ENCODE data around the gene ARHGEF33. TPM values are rescaled to one million over a fixed set of nuclear protein-coding genes. Genes with fewer than 3 reads are reported as not detected.
"Not testable (repeated sequence)": the region's sequence is repeated elsewhere in the genome, so short reads cannot be mapped to it uniquely, and the experiment has no call there.

ARHGEF33 gene
- total RNA-seq, 1 experiment from 2014 or later = 0.57 TPM

DNA sequence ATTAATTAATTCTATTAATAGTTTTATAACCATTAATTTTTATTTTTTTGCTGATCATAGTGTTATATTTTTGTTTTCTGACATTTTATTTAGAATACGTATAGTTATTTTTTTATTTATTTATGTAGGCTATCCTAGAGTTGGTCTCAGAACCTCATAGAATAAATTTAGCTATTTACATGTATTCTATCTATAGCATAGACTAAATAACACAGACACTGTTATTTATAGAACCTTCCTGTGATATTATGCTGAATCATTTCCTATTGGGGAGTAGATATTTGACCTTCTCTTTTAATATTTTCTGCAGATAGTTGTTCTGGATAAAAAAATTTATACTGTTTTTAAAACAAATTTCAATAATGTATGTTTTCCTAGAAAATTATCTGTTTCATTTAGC is 20.2 kb downstream of the ARHGEF33 start:
- no peak for DNase-seq (ENCODE audit: low read depth)

DNA sequence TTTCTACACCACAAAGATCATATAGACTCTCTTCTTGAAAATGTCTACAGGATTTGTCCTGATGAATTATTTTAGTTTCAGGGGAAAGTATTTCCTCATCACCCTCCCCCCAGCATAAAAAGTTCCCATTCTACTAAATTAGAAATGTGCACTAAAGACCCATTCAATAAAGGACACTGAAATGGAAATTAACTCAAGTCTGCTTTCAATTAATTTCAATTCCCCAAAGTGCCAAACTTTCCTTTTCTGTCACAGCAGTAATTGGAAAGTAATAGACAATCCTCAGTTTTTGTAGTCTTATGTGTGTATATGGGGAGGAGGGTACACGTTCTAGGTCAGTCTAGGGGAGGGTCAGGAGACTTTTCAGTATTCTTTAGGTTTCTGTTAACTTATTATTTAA is 21.5 kb downstream of the ARHGEF33 start:
- DNase-seq (ENCODE audit: low read depth) = no peak

DNA sequence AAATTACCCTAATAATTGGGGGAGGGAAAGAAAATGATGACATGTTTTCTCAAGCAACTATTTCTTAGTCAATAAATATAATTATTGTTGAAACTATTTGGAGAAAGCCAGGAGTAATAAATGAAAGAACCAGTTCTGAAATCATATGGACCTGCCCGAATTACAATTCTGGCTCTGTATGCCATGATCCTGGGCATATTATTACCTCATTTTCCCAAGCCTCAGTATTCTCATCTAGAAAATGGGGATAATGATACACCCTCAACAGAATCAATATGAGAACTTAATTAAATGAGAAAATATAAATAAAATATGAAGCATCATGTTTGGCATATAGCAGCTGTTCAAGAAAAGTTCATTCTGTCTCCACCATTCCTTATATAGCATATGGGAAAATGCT is 22.9 kb downstream of the ARHGEF33 start:
- DNase-seq (ENCODE audit: low read depth) = no peak

DNA sequence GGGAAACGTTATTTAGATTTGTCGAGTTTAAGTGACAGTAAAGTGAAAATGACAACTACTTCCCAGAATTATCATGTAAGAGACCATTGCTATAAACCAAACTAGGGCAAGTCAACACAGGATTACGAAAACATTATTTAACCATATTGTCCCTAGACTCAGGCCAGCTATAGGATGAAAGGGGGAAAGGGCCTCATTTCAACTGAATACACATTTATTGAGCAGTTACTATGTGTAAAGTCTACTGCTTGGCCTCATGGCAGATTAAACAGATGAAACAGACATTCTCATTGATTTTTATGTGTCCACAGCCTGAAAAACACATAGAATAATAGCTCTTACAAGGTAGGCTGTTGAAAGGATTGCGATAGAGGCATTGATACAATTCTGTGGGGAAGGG is 32.7 kb downstream of the ARHGEF33 start:
- no peak for DNase-seq (ENCODE audit: low read depth)

DNA sequence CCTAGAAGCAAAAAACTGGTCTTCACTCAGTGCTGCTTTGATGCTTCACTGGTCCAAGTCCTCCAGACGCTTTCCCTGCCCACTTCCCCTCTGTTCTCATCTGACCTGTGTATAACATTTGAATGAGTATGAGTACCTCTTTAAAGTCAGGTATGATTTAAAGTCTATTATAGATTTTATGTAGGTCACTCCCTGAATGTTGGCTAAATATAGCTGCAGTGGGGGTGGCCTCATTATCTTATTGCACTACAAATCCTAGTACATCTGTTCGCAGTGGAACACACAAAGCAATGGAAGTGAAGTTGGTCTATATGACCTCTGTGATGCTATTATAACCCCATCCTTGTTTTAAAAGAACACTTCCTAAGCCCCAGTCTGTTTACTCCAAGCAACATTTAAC is 33.2 kb downstream of the ARHGEF33 start:
- no peak for DNase-seq (ENCODE audit: low read depth)

DNA sequence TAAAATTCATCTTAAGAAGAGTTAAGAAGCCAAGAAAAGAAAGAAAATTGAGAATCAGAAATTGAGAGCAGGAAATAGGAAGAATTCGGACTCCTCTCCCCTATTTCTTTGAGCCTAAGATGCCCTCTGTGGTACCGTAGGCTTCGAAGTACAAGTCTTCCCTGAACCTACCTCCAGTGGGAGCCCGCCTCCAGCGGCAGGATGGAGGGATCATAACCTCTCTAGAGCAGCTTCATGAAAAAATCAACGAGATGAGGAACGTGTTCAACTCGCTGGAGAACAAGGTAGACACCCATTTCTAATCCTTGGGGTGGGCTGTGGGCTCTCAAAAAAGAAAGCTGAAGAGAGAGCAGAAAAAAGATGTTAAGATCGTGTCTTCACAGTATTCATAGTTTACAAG is 36.3 kb downstream of the ARHGEF33 start:
- DNase-seq (ENCODE audit: low read depth) = peak; percentile 10

DNA sequence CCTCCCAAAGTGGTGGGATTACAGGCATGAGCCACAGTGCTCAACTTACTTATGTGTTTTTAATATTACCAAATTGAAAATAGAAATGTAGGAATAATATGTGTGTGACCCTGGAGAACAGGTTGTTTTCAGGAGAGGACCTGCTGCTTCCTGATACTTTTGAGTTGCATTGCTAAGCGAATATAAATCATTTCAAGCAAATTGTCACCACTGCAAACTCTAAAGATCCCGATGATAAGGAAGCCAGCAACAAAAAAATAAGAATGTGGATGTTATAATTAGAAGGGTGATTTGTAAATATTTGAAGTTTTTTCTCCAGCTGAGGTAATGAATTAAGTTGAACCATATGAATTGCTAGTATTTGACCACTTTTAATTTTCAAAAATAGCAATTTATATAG is 40.9 kb downstream of the ARHGEF33 start:
- no peak for DNase-seq (ENCODE audit: low read depth)

DNA sequence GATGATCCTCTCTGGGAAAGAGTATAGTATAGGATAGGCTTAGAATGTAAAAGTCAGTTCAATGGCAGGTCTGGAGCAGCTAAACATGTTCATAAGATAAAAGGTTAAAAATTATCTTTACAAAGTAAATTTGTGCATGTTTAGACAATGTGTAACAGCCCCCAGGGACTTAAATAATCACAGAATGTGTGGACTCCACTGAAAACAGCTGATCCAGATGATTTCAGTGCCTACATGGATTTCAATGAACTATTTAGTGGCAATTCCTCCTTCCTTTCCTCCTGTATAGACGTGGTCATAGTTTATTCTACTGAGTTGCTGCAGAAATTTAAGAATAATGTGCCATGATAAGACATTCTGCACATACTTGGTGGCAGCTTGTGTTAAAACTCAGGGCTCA is 42.9 kb downstream of the ARHGEF33 start:
- no peak for DNase-seq (ENCODE audit: low read depth)

DNA sequence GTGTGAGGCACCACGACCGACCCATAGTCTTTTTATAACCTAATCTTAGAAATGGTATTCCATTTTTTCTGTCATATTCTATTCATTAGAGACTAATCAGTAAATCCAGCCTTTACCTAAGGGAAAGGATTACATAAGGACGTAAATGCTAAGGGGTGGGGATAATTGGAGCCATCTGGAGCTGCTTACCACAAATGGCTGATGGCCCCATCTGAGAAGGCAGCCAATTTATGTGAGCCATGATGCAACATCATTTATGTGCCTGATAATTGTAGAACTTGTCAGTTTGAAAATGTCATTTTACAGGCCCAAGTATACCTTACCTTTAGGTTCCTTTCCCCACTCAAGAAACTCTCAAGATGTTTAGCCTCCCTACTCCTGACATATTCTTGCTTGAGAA is 44.0 kb downstream of the ARHGEF33 start:
- no peak for DNase-seq (ENCODE audit: low read depth)

DNA sequence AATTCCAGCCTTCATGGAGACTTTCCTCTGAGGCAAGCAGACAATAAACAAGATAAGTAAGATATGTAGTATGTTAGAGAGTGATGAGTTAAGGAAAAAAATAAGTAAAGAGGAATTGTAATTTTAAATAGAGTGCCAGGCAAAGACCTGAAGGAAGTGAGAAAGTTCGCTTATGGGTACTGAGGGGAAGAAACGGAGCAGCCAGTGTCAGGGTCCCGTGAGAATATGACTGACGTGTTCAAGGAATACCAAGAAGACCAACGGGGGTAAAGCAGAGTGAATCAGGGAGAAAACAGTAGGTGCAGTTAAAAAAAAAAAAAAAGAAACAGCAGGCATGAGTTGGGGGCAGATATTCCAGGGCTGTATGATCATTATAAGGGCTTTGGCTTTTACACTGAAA is 45.1 kb downstream of the ARHGEF33 start:
- no peak for DNase-seq (ENCODE audit: low read depth)

DNA sequence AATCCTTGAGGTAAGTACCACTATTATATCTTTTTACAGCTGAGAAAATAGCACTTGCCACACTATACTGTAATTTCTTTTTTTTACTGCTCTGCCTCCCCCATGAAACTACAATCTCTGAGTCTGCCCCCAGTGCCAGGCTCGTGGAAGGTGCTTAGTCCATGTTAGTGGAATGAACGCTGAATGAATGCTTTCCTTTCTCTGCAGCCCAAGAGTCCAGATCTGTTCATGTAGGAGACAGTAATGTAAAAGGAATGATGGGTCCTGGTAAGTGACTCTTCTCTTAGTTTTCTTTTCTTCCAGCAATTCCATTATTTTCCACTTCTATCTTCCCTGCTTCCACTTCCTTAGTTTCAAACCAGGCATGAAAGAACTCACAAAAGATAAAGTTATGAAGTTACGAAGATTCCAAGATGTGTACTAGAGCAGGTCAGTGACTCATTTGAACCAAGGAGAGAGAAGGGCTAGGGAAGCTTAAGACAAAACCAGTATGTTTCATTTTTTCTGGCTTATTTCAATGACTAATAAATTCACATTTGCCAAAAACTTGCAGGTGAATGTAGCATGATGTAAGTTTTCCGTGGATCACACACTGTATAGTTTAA is 46.0 kb downstream of the ARHGEF33 start:
- DNase-seq (ENCODE audit: low read depth) = no peak

DNA sequence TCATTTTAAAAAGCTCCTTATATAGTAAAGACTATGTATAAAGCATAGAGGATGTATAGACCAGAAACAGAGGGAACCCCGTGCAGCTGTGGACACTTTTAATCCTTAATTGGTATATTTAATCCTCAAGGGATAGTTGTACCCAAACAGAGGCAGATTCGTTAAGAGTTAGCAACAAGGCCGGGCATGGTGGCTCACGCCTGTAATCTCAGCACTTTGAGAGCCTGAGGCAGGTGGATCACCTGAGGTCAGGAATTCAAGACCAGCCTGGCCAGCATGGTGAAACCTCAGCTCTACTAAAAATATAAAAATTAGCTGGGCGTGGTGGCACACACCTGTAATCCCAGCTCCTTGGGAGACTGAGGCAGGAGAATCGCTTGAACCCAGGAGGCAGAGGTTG is 46.8 kb downstream of the ARHGEF33 start:
- not testable (repeated sequence) for DNase-seq (ENCODE audit: low read depth)

DNA sequence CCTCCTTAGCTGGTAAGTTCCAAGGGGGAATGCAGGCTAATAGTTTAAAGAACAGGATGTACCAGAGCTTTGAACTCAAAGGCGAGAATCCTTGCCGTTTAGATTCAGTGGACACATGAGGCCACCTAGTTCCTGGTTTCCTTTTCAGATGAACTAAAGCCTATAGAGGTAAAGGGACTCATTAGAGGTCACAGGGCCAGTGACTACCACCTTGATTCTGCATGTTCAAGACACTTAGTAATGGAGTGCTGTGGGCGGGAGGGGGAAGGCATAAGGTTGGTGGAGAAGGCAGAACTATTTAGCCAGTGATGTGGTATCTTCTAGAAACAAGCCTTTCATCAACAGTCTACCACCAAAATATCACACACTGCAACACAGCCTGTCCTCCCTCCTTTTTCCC is 47.9 kb downstream of the ARHGEF33 start:
- no peak for DNase-seq (ENCODE audit: low read depth)

DNA sequence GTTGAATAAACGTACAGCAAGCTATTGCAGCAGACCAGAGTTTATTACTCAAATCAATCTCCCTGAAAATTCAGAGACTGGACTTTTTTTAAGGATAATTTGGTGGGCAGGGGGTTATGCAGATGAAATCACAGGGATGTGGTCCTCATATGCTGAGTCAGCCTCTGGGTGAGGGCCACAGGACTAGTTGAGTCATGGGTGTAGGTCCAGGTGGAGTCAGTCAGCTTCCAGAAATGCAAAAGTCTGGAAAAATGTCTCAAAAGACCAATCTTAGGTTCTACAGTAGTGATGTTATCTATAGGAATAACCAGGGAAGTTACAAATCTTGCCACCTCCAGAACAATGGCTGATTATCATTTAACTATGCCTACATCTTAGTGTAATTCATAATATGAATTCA is 51.1 kb downstream of the ARHGEF33 start:
- no peak for DNase-seq (ENCODE audit: low read depth)

DNA sequence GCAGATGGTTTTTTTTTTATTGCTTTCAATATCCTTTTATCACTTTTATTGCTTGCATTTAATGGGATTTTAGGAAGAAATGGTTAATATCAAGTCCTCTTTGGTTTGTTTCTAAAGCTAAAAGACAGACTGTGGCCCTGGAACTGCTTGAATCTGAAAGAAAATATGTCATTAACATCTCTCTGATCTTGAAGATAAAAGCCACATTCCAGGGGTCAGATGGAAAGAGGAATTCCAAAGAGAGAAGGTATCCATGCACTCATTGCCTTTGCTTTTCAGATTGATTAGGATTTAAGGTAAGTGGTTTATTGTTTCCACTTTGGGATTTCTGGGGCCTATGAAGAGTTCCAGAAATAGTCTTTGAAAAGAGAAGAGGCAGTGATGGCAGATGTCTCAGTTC is 54.1 kb downstream of the ARHGEF33 start:
- DNase-seq (ENCODE audit: low read depth) = no peak

DNA sequence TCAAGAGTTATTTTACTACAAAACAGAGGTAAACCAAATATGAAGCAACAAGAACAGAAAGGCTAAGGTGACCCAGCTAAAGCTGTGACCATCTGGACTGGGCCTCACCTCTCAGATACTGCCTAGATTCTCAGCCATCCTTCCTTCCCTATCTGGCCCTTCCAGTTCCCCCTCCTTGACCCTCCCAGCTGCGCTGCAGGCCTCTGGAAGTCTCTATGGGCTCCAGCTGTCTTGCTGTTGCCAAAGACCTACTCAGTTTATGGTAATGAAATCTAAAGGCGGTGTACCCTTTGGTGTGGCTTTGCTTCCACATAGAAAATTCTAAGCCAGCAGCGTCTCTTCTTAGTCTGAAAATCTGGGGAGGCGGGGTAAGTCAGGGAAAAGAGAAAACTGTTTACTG is 55.7 kb downstream of the ARHGEF33 start:
- DNase-seq (ENCODE audit: low read depth) = no peak

DNA sequence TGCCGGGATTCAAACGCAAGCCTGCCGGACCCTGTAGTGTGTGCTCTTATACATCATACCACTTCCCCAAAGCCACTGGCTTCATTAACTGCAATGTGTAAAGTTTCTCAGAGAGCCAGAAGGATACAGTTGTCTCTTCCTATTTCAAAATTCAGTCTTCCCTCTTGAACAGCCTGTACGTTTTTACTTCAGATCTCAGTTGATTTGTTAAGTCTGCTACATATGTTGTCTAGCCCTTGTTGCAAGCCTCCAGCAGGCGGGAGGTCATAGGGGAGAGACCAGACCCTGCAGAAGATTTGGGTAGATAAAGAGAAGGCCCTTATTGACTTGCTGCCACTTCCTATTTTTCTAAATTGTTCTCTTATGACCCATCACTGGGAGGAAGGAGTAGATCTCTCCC is 56.2 kb downstream of the ARHGEF33 start:
- DNase-seq (ENCODE audit: low read depth) = no peak

DNA sequence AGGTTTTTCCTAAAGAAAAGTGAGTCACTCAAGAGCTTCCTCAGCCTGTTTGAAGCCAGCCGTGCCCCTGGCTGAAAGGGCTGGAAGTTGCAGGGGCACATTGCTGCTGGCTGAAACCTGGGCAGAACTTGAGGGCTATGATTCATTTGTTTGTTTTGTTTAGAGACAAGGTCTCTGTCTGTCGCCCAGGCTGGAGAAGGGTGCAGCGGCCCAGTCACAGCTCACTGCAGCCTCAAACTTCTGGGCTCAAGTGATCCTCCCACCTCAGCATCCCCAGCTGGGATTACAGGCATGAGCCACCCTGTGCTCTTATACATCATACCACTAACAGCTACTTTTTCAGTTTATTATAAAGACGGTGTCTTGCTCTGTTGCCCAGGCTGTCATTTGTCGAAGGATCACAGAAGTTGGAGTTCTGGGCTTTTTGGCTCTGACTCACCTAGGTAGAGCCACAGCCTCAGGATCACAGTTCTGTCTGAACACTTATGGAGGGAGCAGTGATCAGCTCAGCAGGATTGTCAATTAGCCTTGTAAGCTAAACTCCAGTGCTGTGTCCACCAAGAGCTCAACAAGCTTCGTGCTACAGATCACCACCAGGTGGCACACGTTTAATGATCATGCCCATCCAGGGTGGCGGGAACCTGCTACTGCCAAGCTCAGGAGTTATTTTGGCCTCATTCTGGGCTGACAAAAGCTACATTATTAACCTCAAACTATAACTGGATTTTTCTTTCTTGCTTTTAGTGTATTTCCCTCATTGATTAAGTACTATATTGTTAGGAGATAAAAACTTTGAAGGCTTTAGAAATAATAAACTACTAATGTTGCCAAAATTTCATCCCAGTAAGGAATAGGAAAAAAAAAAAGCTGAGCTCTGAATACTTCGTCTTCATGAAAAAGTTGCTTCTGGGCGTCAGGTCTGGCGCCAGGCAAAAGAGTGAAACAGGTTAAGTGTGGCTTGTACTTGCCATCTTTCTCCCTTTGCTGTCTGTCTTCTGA is 57.9 kb downstream of the ARHGEF33 start:
- DNase-seq (ENCODE audit: low read depth) = peak; percentile 71

DNA sequence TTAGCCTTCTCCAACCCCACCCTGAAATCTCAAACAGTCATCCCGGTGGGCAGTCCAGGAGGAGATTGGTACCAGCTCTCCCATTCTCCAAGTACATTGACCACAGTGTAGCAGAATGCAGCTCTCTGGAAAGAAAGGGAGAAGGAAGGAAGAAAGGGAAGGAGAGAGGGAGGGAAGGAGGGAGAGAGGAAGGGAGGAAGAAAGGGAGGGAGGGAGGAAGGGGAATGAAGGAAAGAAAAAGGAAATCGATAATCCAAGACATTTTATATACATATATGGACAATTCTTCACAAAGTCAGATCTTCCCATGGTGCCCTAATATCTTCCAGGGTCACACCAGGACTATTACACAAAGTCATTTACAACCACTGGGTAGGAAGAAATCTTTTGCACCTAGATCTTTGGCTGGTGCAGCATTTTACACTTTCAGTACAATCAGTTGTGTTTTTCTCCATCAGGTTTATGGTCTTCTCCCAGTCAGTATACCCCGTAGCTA is 58.8 kb downstream of the ARHGEF33 start:
- no peak for DNase-seq (ENCODE audit: low read depth)

DNA sequence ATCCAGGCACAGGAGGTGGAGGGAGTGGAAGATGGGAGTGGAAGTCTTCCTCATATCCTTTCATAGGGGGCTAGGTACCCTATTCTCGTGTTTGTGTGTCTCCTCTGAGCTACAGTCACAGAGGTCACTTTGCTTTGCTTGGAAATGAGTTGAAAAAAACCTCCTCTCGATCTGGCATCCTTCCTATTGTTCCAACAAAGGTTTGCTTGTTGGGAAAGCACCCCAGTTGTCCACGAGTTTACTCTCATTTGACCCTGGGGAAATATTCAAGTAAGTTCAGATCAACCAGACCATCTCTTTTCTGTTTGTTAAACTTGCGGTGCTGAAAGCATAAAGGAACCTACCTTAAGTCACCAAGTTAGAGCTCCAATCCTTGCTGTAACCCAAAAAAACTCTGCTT is 59.3 kb downstream of the ARHGEF33 start:
- DNase-seq (ENCODE audit: low read depth) = no peak

DNA sequence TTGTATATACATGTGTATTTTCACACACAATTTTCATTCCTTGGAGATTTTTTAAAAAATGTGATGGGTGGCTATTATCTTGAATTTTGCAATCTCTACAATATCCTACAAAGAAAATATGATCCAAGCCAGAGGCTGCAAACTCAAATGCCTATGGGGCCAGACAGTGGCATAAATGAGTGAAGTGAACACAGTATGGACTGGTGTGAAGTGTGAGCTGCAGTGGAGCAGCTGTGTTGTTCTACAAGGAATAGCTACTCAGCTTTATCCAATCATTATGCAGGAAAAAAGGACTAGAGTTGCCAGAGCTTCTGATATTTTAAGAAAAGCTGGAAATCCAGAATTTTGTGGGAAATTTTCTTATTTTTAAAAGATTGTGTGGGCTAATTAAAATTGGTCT is 62.1 kb downstream of the ARHGEF33 start:
- DNase-seq (ENCODE audit: low read depth) = no peak

DNA sequence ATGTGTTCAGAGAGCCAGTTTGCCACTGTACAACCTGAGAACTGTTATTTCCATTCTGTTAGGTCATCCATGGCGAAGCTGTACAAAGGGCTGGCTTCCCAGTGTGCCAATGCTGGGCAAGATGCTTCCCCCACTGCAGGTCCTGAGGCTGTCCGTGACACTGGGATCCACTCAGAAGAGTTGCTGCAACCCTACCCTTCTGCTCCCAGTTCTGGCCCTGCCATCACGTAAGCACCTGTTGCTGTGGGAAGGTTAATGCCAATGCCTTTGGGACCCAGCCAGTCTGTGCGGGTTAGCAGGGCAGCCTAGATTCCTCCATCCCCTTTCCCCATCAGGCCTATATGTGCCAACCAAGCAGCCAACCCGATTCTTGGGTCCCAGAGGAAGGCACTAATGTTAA is 68.3 kb downstream of the ARHGEF33 start:
- no peak for DNase-seq (ENCODE audit: low read depth)

DNA sequence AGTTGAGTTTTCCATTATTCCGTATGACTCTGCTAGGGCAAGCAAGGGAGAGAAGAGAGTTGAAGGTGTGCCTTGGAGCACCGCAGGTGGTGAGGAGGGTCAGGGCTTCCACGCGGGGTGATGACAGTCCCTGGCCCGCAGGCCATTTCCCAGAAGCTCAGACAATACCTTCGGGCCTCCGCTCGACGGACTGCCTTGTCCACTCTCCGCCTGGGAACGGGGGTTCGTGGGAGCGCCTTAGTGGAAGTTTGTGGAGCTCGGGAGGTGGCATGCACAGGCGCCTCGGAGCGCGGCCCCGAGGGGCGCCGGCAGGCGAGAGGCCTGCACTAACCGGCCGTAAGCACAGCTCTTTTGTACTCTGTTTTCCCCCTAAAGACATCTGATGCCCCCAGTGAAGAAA is 69.8 kb downstream of the ARHGEF33 start:
- DNase-seq (ENCODE audit: low read depth) = no peak

All from LHCN-M2 (cell line).